Measurements from ENCODE around the gene SDCBP2.

GRCh38 chr20:1371830-1372539 is 43.0 kb upstream of the SDCBP2 start:
- no peak for TF ChIP-seq SAP130 (CRISPR knock-in tag; IDR thresholded peaks at IDR 0.05; ENCODE audit: low read depth)
- TF ChIP-seq KAT2B (IDR thresholded peaks at IDR 0.05; ENCODE audit: borderline replicate concordance, low read depth, low read length) = no peak
- TF ChIP-seq ZNF614 (CRISPR knock-in tag; IDR thresholded peaks at IDR 0.05; ENCODE audit: borderline replicate concordance) = no peak
- TF ChIP-seq ZNF160 (CRISPR knock-in tag; IDR thresholded peaks at IDR 0.05) = no peak
- no peak for TF ChIP-seq ARID3A (IDR thresholded peaks at IDR 0.05; ENCODE audit: low read depth, low read length)
- TF ChIP-seq ELK4 (CRISPR knock-in tag; IDR thresholded peaks at IDR 0.05; ENCODE audit: borderline replicate concordance) = no peak
